DMS53 treated with DMSO at 0.1 percent for 48 hours (cell line): Measurements from ENCODE around the gene DYNC1I2.

ENCODE experiments used
- DNase-seq: peaks from one replicate; lab custom pipeline; 2025; ENCODE audit not compliant: unreplicated experiment; lab: John Stamatoyannopoulos, UW

Gene DYNC1I2

GRCh38 chr2:171687287-171688128 lies at the start of gene DYNC1I2:
Gene DYNC1I2, plus strand, starts transcription at chr2:171687469. Its CDS starts 2,687 bp downstream, at chr2:171690156.
- DNase-seq, result peak; percentile 97

DNA sequence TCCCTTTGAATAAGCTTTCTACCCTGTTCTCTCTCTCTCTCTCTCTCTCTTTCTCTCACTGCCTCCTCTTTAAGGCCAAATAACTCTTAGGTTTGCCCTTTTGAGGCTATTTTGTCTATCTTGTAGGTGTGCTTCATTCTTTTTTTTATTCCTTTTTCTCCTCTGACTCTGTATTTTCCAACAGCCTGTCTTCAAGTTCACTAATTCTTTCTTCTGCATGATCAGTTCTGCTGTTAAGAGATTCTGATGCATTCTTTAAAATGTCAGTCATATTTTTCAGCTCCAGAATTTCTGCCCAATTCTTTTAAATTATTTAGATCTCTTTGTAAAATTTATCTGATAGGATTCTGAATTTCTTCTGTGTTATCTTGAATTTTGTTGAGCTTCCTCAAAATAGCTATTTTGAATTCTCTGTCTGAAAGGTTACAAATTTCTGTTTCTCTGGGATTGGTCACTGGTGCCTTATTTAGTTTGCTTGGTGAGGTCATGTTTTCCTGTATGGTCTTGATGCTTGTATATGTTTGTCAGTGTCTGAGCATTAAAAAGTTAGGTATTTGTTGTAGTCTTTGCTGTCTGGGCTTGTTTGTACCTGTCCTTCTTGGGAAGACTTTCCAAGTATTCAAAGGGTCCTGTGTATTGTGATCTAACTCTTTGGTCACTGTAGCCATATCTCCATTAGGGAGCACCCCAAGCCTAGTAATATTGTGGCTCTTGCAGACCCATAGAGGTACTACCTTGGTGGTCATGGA lies 35.4 kb upstream of the DYNC1I2 start:
- DNase-seq, result no peak

- DNase-seq, result no peak
These were observed 34.9 kb upstream of the DYNC1I2 start for GRCh38 chr2:171652416-171652785.

DNA sequence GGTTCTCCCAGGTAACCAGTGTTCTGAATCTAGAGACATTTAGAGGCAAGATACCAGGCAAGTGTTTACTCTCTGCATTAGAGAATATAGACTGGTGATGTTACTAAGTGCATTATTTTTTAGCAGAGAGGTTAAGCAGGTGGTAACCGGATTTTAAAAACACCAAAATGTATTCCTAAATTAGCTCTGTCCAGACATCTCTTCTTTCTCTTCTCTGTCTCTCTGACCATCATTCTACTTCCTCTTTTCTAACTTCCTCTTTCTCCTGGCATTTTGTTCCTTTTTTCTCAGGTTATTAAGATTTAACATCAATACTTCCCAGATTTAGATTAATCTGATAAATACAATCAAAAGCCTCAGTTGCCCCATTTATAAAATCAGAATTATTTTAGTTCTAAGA lies 31.7 kb upstream of the DYNC1I2 start:
- DNase-seq, result no peak

GRCh38 chr2:171667041-171667440 lies 20.2 kb upstream of the DYNC1I2 start:
- no peak for DNase-seq

- DNase-seq, result no peak
These were observed 19.1 kb upstream of the DYNC1I2 start for GRCh38 chr2:171668183-171668582.

GRCh38 chr2:171669121-171669520 lies 18.1 kb upstream of the DYNC1I2 start:
- no peak for DNase-seq

DNA sequence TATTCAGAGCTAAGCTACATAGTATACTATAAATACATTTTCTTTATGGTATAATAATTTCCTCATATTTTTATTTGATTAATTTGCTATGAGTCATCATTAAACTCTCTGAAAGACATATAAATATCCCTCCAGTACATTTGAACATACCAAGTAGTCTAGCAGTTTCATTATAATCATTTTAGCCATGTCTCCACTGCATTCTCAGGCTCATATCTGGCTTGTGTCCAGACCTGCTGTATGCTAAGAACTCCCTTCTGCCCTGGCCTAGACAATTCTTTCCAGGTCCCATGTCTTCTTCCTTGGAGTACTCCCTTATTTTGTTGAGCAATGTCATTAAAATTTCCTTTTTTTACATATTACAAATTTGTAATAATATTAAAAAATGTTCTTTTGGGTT lies 16.6 kb upstream of the DYNC1I2 start:
- DNase-seq, result no peak

- DNase-seq, result no peak
These were observed 15.4 kb upstream of the DYNC1I2 start for GRCh38 chr2:171671867-171672266.

DNA sequence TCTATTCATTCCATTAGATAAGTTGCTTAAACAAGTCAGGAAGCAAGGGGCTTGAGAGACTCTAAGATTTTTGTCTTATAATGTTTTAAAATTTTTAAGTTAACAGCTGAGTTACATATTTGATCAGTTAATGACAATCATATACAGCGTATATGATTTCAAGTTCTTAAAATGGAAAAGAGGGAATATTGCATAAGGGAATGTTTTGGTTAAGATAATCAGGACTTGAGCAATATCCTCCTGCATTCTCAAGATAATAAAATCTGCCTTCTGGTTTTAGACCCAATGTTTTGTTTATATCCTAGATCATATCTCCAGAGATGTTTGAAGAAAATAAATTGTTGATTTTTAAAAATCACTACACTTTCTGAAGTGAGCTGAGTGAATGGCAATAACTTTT lies 13.4 kb upstream of the DYNC1I2 start:
- no peak for DNase-seq

GRCh38 chr2:171675810-171676345 lies 11.4 kb upstream of the DYNC1I2 start:
- DNase-seq, result no peak

DNA sequence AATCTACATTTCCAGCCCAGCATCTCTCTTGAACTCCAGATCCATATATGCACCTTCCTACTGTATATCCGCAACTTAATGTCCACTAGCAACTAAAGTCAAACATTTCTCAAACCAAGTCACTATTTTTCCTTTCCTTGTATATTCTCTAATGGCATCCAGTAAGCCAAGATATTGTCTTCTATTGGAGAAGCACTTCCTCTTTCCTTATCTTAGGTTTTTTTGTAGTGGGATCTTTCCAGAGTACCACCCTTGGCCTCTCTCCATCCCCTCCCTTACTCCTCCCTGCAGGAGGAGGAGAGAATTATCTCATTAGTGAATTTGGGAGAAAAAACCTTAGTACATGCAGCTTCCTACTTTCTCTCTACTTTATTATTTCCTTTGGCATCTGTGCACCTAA lies 8.7 kb upstream of the DYNC1I2 start:
- no peak for DNase-seq

DNA sequence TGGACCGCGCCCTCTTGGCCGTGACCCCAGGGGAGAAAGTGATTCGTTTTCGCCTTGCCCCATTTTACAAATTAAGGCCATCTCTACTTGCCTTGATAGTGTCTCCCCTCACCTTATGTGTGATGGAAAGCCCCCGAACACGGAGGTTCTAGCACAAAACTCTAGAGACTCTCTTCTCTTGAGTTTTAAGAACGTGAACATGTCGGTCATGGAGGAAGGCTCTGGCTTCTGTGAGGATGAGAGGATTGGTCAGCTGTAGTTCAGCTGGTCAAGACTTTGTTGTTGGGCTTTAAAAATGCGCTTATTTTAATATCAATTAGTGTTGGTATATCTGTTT lies 828 bp downstream of the DYNC1I2 start:
- DNase-seq, result no peak

- DNase-seq, result no peak
These were observed 5.1 kb downstream of the DYNC1I2 start for GRCh38 chr2:171692331-171692730.

- DNase-seq, result no peak
These were observed 15.7 kb downstream of the DYNC1I2 start for GRCh38 chr2:171702781-171703556.

DNA sequence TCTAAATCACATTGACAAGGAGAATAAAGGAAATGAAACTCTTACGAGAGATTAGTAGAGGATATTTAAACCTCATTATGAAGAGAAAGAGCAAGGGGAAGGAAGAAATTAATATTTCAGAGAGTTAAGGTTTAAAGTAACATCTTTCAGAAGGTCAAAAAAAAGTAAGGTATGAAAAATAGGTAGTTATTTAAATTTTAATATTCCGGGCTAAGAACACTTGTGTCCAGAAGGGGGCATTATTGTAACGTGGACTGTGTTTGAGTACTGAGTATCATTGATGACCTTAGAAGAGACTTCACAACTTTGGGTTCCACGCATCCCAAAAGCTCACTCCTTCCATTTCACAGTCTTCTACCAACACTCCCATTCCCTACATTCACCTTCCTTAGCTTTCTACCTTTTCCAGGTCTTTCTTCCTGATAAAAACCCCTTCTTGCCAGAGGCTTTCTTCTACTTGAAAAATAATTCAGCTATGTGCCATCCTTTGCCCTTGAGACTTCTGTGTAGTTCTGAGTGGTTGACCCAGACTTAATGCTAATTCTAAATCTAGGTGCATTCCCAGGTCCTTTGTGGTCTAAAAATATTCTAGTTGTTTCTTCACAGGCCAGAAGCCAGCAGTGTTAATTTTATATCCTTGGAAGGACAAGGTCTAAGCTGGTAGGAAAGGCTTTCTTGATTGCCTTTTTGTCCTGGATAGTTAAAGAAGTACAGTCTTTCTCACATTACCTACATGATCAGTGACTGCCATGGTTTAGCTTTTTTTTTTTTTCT lies 16.5 kb downstream of the DYNC1I2 start:
- peak; percentile 33 for DNase-seq

GRCh38 chr2:171706152-171706803 lies 19.0 kb downstream of the DYNC1I2 start:
- no peak for DNase-seq

DNA sequence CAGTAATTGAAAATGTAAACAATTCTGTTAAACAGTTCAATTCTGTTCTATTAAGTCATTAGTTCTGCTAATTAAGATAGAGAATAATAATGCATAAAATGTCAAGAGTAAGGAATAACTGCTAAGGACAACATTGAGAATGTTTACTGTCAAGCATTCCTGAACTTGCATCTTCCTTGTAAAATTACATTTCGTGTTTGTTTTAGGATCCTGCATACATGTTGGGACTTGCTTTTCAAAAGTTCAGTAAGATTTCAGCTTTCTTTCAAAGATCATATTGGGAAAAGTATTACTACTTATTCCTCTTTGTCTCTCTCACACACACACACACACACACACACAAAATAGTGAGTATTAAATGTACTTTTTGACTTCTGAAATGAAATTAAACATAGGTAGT lies 20.5 kb downstream of the DYNC1I2 start:
- no peak for DNase-seq

- DNase-seq, result no peak
These were observed 21.9 kb downstream of the DYNC1I2 start for GRCh38 chr2:171709011-171709685.

GRCh38 chr2:171711351-171711750 lies 24.1 kb downstream of the DYNC1I2 start:
- DNase-seq, result no peak
